Bone marrow (tissue), 2 donors: ENCODE measurements around the gene SIGMAR1.

Experiments
- DNase-seq, 2 donors: peaks; one replicate each; lab custom pipeline; 2025; lab: John Stamatoyannopoulos, UW

SIGMAR1 gene

DNA sequence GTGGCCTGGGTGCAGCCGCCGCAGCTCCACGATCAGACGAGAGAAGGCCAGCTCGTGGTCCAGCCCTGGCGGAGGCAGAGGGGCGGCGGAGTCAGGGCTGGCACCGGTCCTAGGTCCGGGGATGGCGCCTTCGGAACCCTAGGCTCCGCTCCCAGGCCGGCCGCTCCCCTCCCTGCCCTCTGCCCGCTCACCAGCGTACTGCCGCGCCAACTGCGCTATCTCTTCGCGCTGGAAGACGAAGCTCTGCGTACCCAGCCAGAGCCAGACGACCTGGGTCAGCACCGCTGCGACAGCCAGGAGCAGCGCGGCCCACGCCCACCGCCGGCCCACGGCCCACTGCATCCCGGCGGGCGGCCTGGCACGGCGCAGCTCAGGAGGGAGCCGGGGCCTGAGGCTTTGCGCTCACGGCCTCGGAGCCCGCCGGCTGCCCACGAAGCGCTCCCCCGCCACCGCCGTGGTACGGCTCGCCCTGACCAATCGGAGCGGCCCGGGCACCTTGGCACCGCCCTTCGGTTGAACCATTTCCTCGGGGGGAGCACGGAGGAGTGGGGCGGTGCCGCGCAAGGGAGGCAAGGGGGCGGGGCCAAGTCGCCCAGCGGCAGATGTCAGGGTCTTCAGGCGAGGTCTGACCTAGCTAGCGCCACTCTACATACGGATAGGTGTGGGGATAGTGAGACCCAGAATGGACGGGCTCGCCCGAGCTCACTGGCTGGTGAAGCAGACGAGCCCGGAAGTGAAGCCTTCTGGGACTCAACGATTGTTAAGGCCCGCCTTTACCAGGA lies at the start of gene SIGMAR1:
Gene SIGMAR1, minus strand, starts transcription at position 432 of the 782 bp plus-strand sequence. Its CDS starts 90 bp downstream, at position 342.
- DNase-seq, result peak; percentile 70 to 82

DNA sequence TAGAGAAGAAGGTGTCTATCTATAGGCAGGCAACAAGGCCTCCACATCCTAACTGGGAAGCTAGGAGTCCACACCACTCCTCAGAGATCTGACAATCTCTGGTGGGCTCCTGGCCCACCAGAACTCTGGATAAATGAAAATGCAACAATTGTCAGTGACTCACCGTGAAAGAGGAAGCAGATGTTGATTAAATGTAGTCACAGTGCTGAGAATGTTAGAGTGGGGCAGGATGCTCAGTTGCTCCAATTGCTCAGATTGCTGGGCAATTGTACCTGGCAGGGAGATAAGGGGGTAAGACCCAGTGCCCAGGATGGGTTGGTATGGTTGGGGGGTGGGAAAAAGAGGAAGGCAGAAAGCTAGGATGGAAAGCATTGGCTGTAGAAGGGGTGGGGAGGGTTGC lies 49.1 kb upstream of the SIGMAR1 start:
- DNase-seq, result no peak

DNA sequence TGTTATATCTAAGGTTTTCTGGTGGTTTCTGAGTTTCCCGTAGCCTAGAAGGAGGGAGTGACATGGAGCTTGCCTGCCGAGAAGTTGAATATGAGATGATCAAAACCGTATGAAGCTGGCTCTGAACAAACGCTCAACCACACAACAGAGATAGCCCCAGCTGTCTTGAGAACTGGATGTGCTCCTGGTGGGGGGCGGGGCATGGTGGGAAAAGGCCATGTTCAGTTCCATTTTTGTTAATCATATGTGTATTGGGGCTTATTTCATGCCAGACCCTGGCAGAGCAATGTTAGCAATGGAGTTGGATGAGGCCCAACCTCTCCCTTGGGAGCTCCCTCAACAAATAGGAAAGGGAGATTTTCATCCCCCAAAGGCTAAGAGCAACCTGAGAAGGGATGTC lies 48.6 kb upstream of the SIGMAR1 start:
- no peak for DNase-seq

DNA sequence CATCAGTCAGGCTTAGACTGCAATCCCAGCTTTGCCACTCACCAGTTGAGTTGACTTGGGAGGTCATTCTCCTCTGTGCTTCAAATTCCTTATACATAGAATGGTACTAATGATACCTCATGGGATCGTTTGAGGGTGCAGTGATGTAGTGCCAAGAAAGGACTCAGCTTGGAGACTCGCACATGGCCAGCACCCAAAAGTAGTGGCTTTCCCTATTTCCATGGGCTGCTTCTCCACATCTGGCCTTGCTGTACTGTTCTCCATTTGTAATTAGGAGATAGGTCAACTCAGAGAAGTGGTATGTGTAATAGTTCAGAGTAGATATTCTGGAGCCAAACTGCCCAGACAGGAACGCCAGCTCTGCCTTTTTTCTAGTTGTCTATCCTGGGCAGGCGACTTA lies 48.0 kb upstream of the SIGMAR1 start:
- no peak for DNase-seq

DNA sequence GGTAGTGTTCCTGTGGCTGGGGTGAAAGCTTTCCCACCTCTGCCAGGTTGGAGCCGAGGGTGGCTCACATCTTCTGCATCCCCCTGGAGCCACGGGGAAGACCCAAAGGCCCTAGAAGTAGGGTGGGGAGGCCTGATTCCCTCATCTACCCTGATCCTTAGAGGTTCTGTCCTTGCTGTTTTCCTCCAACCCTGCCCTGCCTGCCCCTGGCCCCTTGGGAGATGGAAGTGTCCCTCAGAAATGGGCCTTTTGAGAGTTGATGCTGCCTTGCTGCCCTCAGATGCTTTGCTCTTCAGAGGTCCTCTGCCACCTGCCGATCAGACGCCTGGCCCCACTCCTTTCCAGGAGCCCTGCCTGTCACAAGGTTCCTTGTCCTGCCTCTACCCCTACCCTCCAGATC lies 47.2 kb upstream of the SIGMAR1 start:
- DNase-seq, result no peak

DNA sequence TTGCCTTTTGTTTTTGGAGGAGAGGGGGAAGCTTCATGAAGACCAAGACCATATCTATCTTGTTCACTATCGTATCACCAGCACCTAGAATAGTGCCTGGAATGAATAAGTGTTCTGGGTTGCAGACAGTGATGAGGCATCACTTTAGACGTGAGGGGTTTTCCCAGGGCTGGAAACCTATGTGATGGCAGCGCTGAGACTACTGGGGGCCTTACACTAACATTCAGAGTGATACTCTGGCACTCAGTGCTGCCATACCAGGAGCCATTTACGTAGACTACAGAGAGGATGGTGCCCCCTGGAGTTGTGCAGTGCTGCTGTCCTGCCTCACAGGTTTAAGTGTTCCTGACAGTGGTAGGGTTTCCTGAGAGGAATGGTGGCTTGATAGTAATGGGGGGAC lies 46.6 kb upstream of the SIGMAR1 start:
- DNase-seq, result no peak

DNA sequence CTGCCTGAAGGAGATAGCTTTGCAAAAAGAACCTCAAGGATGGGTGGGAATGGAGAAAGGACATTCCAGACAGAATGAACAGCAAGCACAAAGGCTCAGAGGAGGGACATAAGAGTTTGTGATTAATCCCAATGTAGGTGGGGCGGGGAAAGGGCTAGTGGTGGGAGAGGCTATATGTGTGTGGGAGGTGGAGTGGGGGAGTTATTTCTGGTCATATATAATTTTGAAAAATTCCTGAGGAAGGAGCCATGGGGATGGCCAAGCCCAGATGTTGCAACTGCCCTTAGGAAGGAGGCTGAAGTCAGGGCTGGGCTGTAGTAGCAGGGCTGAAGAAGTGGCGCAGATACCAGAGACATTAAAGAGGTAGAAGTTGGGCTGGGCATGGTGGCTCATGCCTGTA lies 38.3 kb upstream of the SIGMAR1 start:
- DNase-seq, result no peak

DNA sequence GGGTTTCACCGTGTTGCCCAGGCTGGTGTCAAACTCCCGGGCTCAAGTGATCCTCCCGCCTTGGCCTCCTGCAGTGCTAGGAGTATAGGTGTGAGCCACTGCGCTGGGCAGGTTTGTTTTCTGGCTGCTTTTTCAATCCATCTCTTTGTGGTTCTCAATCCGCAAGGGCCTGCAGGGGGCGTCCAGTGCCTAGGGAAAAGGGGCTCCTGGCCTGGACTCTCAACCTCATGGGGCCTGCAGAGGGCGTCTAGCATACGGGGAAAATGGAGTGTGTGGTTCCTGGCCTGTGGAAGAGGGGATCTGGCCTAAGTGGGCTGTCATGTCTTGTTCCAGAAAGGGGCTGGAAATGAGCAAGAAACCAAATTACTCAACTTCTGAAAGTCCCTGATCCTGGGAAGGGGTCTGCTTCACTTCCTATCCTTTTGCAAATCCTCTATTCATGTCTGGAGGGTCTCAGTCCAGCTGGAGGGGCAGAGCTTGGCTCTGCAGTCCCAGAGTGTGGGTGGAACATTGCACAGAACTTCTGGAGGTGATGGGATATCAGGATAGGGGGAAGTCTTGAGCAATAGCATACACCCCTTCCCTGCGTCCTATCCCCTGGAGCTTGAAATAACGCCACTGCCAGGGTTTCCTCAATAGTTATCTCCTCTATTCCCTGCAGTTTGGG lies 37.6 kb upstream of the SIGMAR1 start:
- DNase-seq, result peak; percentile 11 to 78

DNA sequence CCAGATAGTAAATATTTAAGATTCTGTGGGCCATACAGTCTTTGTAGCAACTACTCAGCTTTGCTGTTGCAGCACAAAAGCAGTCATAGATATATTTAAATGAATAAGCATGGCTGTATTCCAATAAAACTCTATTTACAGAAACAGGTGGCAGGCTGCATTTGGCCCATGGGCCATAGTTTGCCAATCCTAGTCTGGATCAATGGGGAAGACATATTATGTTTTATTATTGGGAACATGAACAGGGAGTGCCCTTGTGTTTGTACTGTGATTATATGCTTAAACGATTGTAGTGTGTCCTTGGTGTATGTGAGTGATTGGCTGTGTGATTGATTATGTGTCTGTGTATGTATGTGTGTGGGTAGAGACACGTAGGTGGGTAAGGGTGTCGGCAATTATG lies 36.9 kb upstream of the SIGMAR1 start:
- no peak for DNase-seq

DNA sequence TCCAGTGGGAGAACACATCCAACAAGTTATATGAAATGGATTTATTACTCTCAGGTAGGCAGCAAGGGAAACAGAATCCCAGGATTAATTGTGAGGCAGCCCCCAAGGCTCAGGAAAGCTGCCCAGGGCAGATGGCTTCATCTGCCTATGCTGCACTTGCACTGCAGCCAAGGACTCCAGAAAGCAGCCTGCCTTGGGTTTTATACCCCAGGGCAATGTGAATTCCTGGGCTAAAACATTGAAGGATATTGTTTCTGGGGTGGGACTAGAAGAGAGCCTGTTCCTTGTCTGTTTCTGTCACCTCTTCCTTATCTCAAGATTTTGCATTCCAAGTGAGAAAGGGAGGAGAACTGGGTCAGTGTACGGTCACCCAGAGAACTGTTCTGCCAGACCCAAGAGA lies 33.7 kb upstream of the SIGMAR1 start:
- DNase-seq, result no peak

DNA sequence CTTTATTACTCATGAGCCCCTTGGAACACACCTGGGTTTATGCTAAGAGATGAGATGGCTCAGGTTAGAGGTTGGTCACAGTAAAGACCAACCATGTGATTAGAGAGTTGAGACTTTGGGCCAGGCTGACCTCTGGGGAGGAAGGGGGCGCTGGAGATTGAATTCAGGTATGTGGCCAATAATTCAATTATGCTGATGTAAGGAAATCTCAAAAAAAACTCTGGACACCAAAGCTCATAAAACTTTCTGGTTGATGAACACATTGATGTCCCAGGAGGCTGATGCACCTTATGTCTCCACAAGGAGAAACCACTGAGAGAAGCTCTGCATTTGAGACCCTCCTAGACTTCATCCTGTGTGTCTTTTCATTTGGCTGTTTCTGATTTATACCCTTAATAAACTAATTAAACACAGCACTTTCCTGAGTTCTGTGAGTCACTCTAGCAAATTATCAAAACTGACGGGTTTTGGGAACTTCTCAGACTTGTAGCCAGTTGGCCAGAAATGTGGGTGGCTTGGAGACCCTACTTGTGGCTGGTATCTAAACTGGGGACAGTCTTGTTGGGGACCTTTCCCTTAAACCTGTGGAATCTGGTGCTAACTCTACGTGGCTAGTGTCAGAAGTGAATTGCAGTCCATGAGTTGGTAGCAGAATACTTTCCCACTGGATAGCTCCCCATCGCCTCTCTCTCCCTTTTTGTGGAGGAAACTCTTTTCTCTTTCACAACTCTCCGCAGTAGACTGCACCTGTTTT lies 32.4 kb upstream of the SIGMAR1 start:
- no peak for DNase-seq

DNA sequence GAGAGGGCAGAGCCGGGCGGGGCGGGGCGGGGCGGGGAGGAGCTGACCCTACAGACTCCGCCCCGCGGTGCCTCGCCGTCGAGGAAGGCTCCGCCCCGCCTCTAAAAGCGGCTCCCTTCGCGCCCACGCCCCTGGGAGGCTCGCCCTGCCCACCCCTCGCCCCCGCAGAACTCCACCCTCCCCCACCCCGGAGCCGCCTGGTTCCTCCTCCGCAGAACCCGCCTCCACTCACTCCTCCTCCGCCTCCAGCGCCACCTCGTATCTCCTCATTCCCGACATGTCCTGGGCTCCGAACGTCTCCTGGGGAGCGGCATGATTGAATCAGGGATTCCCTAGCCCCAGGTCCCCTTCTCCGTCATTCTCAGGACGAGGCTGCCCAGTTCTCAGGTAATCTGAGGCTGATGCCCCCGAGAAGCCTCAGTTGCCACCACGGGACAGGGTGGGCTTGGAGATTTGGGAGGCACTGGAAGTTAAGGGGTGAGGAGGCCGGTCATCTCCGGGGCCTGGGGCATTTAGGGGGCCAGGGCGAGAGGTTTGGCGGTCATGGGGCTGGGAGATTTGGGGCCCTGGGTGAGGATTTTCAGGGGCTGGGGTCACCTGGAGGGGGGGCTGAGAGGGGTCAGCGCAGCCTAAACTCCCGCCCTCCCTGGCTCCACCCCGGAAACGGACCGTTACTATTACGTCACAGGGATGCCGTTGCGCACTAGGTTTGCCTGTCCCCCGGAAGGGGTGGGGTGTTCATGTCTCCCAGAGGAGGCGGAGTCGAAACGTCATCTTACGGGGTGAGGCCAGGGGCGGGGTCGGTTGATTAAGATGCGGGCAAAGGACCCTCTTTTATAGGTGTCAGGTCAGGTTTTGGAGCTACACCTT lies 28.0 kb upstream of the SIGMAR1 start:
- DNase-seq, result peak; percentile 51 to 85

DNA sequence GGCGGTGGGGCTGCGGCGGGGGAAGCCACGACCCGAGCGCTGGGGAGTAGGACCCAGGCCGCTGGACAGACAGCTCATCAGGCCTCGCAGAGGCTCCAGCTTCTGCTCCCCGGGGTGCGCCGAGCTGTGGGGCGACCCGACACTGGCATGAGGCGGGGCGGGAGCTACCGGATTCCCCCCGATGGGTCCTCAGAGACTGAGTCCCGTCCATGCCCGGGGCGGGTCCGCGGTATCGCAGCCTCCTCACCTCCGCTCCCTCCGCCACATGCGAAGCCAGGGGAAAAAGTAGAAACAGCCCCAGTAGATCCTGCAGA lies 27.4 kb upstream of the SIGMAR1 start:
- DNase-seq, result no peak

DNA sequence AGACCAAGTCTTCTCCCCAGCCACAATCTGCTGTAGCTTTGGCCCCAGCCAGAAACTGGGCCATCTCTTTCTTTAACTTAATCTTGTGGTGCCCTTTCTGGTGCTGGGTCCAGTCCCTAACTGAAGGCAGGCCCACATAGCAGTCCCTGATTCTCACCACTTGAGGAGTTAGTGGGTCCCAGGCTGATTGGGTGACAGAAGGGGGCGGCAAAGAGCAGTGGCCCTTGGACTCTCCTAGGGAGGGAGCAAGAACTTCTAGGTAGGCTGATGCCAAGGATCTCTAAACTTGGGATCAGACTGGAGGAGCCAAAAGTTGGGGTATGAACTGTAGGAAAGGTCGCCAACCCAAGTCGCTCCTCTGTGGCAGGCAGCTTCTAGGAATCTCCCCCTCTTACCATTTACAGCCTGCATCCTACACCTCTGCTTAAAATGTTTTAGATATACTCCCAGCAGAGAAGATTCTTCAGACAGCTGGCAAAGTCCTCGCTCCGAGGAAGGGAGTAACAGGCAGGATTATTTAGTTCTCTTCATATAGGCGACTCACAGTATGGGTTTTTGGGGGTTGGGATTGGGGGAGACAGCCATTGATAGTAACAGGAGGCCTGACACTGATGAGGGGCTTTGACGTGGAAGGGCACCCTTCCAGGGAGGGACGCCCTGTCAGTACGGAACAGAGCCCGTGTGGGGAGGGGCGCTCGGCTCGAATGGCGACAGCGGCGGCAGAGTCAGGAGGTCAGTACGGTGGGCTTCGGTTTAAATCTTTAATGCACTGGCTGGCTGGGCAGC lies 26.9 kb upstream of the SIGMAR1 start:
- DNase-seq, result peak in 1 of 2 donors; percentile 49

DNA sequence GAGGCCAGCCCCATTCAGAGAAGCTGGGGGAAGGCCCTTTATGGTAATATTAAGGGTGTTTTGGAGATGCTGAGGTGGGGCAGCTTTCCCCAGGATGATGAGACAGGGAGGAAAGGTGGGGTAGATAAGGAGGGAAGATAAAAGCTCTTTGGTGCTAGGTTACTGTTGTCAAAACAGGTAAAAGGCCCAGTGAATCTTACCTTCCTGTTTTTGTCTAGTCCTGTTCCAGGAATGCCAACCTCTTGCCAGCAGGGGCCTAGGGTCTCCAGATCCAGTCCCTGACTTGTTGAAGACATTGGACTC lies 25.7 kb upstream of the SIGMAR1 start:
- no peak for DNase-seq

DNA sequence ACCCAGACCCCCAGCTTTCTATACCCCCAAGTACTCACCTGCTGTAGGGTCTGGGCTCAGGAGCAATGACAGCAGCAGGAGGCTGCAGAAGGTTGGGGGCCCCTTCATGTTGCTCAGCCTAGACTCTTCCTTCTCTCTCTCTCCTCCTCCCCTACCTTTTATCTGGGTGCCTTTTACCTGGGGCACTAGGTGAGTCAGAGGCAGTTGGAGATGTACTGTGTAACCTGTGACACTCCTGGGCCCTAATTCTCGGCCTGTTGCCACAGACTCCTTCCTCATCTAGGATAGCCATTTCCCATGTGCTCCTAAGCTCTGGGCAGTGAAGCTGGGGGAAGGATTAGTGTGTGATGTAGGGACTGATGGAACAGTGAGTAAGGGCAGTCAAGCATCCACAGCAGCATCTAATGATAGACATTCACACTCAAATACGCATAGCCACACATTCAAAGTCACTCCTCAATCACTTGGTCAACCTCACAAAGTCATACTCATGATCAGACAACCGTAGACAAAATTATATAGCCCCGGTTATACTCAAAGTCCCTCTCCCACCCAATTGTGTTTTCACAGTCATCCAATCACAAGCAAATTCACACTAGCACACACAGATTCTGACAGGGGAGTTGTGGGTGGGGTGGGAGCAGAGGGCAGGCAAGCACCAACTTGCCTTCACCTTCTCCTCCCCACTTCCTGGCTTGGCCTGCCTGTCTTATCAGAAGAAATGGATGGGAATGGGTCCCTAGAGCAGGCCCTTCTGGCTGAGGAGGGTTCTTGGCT lies 25.1 kb upstream of the SIGMAR1 start, which contains the start of gene CCL27:
Gene CCL27, minus strand, starts transcription at position 132 of the 777 bp plus-strand sequence. Its CDS starts 24 bp downstream, at position 108.
- DNase-seq, result no peak

DNA sequence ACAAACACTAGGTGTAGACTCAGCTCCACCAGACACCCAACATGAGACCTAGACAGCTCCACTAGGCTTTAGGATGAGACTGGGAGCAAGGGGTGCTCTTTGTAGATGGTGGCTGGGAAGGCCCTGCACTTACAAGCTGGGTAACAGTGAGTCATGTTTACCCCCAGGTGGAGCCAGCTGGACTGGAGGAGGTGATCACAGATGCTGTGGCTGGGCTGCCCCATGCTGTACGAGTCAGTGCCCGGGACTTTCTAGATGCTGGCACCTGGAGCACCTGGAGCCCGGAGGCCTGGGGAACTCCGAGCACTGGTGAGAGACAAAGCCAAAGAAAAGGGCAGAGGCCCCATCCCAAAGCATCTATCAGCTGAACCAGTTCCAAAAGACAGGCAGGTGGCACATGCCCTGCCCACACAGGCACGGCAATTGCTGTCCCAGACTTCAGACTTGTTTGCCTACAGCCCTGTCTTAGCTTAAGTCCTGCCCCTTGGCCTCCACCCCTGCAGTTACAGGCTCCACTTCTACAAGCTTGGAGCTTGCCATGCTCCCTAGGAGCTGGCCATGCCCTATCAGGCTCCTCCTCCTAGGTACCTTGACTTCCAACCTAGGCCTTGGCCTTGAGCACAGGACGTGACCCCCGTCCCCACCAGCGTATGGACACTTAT lies 22.1 kb upstream of the SIGMAR1 start:
- no peak for DNase-seq

DNA sequence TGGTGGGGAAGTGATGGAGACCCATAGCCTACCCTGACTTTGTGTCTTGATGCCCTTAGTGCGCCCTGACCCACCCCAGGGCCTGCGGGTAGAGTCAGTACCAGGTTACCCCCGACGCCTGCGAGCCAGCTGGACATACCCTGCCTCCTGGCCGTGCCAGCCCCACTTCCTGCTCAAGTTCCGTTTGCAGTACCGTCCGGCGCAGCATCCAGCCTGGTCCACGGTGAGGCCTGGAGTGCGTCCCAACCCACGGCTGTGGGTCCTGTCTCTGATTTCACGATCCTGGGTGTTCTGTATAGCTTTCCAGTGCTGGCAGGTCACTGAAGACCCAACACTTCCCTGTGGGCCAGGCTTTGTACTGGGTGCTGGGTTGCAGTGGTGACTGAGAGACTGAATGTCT lies 20.9 kb upstream of the SIGMAR1 start:
- DNase-seq, result no peak

DNA sequence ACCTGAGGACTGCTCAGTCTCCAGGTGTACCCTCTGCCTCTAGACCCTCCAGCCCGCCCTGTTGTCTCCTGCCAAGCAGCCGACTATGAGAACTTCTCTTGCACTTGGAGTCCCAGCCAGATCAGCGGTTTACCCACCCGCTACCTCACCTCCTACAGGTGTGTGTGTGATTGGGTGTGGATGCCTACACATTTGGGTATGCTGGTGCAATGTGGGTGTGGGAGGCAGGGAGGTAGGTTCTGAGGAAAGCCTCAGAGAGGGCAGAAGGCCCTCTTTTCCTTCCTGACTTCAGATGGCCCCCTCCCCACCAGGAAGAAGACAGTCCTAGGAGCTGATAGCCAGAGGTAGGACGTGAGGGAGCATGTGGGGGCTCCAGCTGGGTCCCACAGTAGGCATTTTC lies 19.4 kb upstream of the SIGMAR1 start:
- no peak for DNase-seq

DNA sequence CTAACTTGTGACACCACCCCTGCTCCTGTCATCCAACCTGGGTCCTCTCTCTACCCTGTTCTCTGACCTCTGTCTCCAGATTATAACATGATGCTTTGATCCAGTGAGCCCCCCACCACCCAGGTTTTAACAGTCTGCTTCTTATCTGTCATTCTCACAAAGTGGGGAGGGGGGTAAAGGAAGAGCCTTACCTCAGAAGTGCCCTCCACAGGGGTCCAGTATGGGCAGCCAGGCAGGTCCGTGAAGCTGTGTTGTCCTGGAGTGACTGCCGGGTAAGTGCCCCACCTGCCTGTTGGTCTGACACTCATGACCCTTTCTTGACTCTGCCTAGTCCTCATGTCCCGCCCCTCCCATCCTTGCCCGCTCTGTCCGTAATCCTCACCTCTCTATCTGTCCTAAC lies 17.8 kb upstream of the SIGMAR1 start:
- no peak for DNase-seq
